AG09319 (cell line): ENCODE measurements around the gene TMEM59L.

ENCODE experiments used
- DNase-seq: peaks from one replicate; pipeline ENCODE4 v3.0.0-alpha.2; 2010; ENCODE audit warnings: low read depth; ENCODE audit errors: extremely low read depth
- CTCF ChIP-seq: IDR thresholded peaks from 2 replicates; pipeline ENCODE4 v1.5.1; 2011; ENCODE audit warnings: low read depth, mild to moderate bottlenecking, inconsistent platforms, low read length, moderate library complexity

The TMEM59L gene

GRCh38 chr19:18651300-18651699 lies 38.6 kb downstream of the TMEM59L start:
- DNase-seq: no peak
- TF ChIP-seq CTCF: no peak

GRCh38 chr19:18651733-18652132 lies 39.1 kb downstream of the TMEM59L start:
- TF ChIP-seq CTCF: no peak
- DNase-seq: no peak

GRCh38 chr19:18653853-18654252 lies 41.2 kb downstream of the TMEM59L start:
- no peak for TF ChIP-seq CTCF
- no peak for DNase-seq

GRCh38 chr19:18654469-18654868 lies 41.8 kb downstream of the TMEM59L start:
- TF ChIP-seq CTCF: no peak
- DNase-seq: no peak

GRCh38 chr19:18655173-18655844 lies 42.6 kb downstream of the TMEM59L start:
- no peak for TF ChIP-seq CTCF

DNA sequence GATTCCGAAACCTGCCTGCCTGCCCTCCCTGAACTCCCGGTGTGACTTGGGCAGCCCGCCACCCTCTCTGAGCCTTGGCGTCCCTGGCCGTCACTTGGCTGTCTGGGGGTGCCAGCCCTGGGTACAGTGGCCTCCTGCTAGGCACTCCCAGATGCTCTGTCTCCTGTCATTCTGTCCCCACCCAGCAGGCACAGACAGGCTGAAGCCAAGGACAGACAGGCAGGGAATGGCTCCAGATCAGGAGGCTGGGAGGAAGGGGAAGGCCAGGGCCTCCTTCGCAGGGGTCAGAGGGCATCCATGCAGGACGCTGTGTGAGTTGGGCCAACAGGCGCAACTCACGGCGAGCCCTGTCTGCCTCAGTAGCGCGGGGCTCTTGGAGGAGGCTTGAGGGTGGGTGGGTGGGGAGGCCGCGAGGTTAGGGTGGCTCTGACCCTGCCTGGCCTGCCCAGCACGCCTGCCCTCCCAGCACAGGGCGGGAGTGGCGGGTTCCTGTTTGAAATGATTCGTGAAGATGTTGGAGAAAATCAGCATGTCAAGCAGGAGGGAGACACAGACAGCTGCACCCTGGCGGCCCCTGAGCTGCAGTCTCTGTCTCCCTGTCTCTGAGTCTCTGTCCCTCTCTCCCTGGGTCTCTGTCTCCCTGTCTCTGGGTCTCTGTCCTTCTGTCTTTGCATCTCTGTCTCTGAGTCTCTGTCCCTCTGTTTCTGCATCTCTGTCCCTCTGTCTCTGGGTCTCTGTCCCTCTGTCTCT lies 43.8 kb downstream of the TMEM59L start:
- TF ChIP-seq CTCF: no peak
- no peak for DNase-seq

More at GRCh38 chr19:18655173-18655844, 42.6 kb downstream of the TMEM59L start:
- DNase-seq: no peak

DNA sequence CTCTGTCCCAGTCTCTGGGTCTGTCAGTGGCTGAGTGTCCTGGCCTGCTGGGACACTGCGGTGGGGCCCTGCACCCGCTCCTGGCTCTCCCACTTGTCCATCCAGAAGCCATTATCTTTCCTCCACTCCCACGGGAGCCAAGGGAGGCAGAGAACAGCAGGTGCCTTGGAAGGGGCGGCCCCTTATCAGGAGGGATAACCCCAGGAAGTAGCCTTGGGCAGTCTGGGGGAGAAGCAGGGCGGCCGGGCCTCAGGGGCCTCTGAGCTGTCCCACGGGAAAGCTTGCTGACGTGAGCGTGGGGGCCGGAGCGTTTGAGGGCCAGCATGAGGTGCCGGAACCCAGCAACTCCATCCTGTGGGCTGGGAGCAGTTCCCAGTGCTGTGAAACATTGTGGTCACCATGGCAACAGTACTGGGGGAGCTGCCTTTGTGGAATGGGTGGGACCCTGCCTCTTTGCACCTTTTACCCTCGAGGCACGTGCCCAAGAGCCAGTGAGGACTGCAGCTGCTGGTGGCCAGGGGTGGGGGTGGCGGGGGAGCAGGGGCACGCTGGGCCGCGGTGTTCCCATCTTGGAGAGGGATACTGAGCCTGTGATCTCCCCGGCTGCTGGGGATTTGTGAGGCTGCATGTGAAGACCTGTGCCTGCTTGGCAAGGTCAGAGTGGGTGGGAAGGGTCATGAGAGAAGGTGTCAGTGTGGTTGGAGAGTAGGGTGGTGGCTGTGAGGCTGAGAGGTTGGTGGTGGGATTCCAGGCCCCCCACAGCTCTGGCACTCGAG lies 45.1 kb downstream of the TMEM59L start:
- no peak for TF ChIP-seq CTCF
- DNase-seq: no peak
